ENCODE results near the gene RALGDS.

- TF ChIP-seq EZH2 (IDR thresholded peaks at IDR 0.05; ENCODE audit: borderline replicate concordance, low read depth, low read length, poor library complexity, severe bottlenecking) (no peak), CTCF (conservative IDR thresholded peaks at IDR 0.05; ENCODE audit: low read depth, low read length) (no peak)
Observed at GRCh38 chr9:133106511-133107244, 14.4 kb downstream of the RALGDS start.

All from A673 (cell line).